Liver (tissue), 5 donors: ENCODE measurements around the gene CLPTM1L. TPM values are rescaled to one million over a fixed set of nuclear protein-coding genes. Genes with fewer than 3 reads are reported as not detected.

Source experiments
- polyA plus RNA-seq, 2 donors: library from polyadenylated mRNA; stranded (reverse) in 1 of 2; unstranded in 1 of 2; fragments of 200-250 nt in 1 of 2; fragments of >200 nt in 1 of 2; fragmentation: Nextera tagmentation in 1 of 2; extraction: Ambion mirVana in 1 of 2; gene quantifications; one replicate each; pipeline versions ENCODE4 v1.2.1 to v1.2.3, GENCODE V29; 2013 to 2015
- small RNA-seq: library from RNA; depleted of rRNA; stranded (forward); fragments of <200 nt; gene quantifications from one replicate; pipeline ENCODE3, GENCODE V24; 2014
- total RNA-seq, 2 donors: library from RNA; depleted of rRNA; stranded (reverse); fragments of >200 nt; gene quantifications; one replicate each; pipeline ENCODE4 v1.2.3, GENCODE V29; 2014
- donor health status: healthy.
- donor health status: healthy.
- donor health status: healthy.

CLPTM1L gene
- total and polyA plus RNA-seq, 4 donors, result 69.2 to 255 (median 146) TPM

Small RNAs within 50 kb of the gene (small RNA-seq; reads per million reads assigned to genes)
- gene MIR4457, result not detected

Other genes with a start within 250 kb of the CLPTM1L start
- 10 to 100 TPM; 27.1 to 64.2 TPM for gene SLC12A7, start 233.0 kb downstream of the CLPTM1L start, total RNA-seq
- 10 to 100 TPM; 12.3 to 30.8 TPM for gene SLC12A7, start 233.0 kb downstream of the CLPTM1L start, polyA plus RNA-seq
- gene SLC6A19, start 143.5 kb downstream of the CLPTM1L start, total RNA-seq, result 1 to 10 TPM; 1.5 to 4.9 TPM
- under 1 TPM; 0.17 to 0.31 TPM for gene SLC6A19, start 143.5 kb downstream of the CLPTM1L start, polyA plus RNA-seq
- gene SLC6A18, start 119.7 kb downstream of the CLPTM1L start, total RNA-seq, result not detected
- not detected for gene SLC6A18, start 119.7 kb downstream of the CLPTM1L start, polyA plus RNA-seq
- gene TERT, start 50.0 kb downstream of the CLPTM1L start, total RNA-seq, result under 1 TPM in 1 of 2 donors, not detected in 1; 0.14 TPM
- gene TERT, start 50.0 kb downstream of the CLPTM1L start, polyA plus RNA-seq, result not detected
- gene SLC6A3, start 100.3 kb upstream of the CLPTM1L start, total RNA-seq, result not detected
- gene SLC6A3, start 100.3 kb upstream of the CLPTM1L start, polyA plus RNA-seq, result not detected
- gene LPCAT1, start 178.9 kb upstream of the CLPTM1L start, total RNA-seq, result 10 to 100 TPM; 12.0 to 12.8 TPM
- 1 to 10 TPM; 1.5 to 7.7 TPM for gene LPCAT1, start 178.9 kb upstream of the CLPTM1L start, polyA plus RNA-seq